CD4-positive, alpha-beta T cell (primary cell): ENCODE measurements around the gene SLC41A2. TPM values are rescaled to one million over a fixed set of nuclear protein-coding genes. Genes with fewer than 3 reads are reported as not detected.
A peak's percentile ranks its signal among the peaks of the same experiment; 100 is the strongest.

Experiments
- ATAC-seq: fragments of 200-7000 bp; cut with Tn5 transposase; one replicate; pipeline ENCODE4 v1.10.0; 2022; ENCODE audit warnings: mild to moderate bottlenecking; ENCODE audit not compliant: poor library complexity
- CTCF ChIA-PET: fragments of 350-600 bp; sonication (Branson Sonifier 250); formaldehyde crosslinking; loops from one replicate; lab custom pipeline; 2021; ENCODE audit warnings: antibody characterized with exemption, inconsistent platforms; lab: Charles Lee
- POLR2A ChIA-PET: fragments of 350-600 bp; sonication (Branson Sonifier 250); formaldehyde crosslinking; loops from one replicate; lab custom pipeline; 2021; ENCODE audit warnings: antibody characterized with exemption, inconsistent platforms; lab: Charles Lee
- DNase-seq, 14 experiments: peaks; one replicate each; pipeline ENCODE4 v3.0.0-alpha.2; 2013 to 2020; ENCODE audit warnings: mixed read lengths in 2 of 14
- H3K27ac ChIP-seq, 2 donors: one replicate each; pipeline versions ENCODE4 v1.5.1 to v1.7.0; 2013; ENCODE audit warnings: low read length in 2 of 2, low read depth in 1 of 2, mild to moderate bottlenecking in 1 of 2
- H3K27me3 ChIP-seq, 2 experiments: 1 replicate in 1 of 2; 2 replicates in 1 of 2; pipeline versions ENCODE4 v1.6.1 to v1.7.0; 2013; ENCODE audit warnings: low read length in 2 of 2, control low read depth in 1 of 2, mild to moderate bottlenecking in 1 of 2, moderate library complexity in 1 of 2; ENCODE audit not compliant: insufficient read depth in 2 of 2, control insufficient read depth in 1 of 2
- H3K36me3 ChIP-seq: one replicate; pipeline ENCODE4 v1.6.1; 2013; ENCODE audit warnings: low read length, control low read depth; ENCODE audit not compliant: insufficient read depth
- H3K4me1 ChIP-seq: one replicate; pipeline ENCODE4 v1.6.1; 2013; ENCODE audit warnings: low read length, control low read depth; ENCODE audit not compliant: insufficient read depth
- H3K4me3 ChIP-seq: one replicate; pipeline ENCODE4 v1.5.1; 2013; ENCODE audit warnings: mild to moderate bottlenecking, low read length, moderate library complexity
- H3K9me3 ChIP-seq, 2 experiments: 1 replicate in 1 of 2; 2 replicates in 1 of 2; pipeline versions ENCODE4 v1.6.1 to v1.7.0; 2013; ENCODE audit warnings: low read length in 2 of 2, mild to moderate bottlenecking in 2 of 2, control low read depth in 1 of 2, moderate library complexity in 1 of 2; ENCODE audit not compliant: control insufficient read depth in 1 of 2, insufficient read depth in 1 of 2
- H3K27ac Mint-ChIP-seq: one replicate; pipeline ENCODE4 v1.8.0; 2020; ENCODE audit warnings: mixed read lengths
- H3K27me3 Mint-ChIP-seq: one replicate; pipeline ENCODE4 v1.8.0; 2021; ENCODE audit warnings: mixed read lengths
- H3K36me3 Mint-ChIP-seq: one replicate; pipeline ENCODE4 v1.8.0; 2021; ENCODE audit warnings: low read depth, mixed read lengths
- H3K4me1 Mint-ChIP-seq: one replicate; pipeline ENCODE4 v1.8.0; 2021; ENCODE audit warnings: low read depth, mixed read lengths
- H3K4me3 Mint-ChIP-seq: one replicate; pipeline ENCODE4 v1.8.0; 2020; ENCODE audit warnings: mild to moderate bottlenecking, mixed read lengths
- H3K9me3 Mint-ChIP-seq: one replicate; pipeline ENCODE4 v1.8.0; 2020; ENCODE audit warnings: mixed read lengths
- intact Hi-C, 2 experiments: fragments of 100-400 bp; cut with DNase I in 1 of 2; cut with micrococcal nuclease in 1 of 2; formaldehyde crosslinking; loops; one replicate each; pipeline versions ENCODE4 v1.15.1 to v1.9.0; 2023 to 2025; cut with DNase I, micrococcal nuclease
- total RNA-seq, 174 experiments: library from RNA in 2 of 174; stranded (reverse) in 2 of 174; gene quantifications; one replicate each; pipeline ENCODE4 v1.2.3 and lab custom pipeline; 2021 to 2026
- TF ChIP-seq, protein P1 (sequence below): fragments of 200-600 bp; IDR thresholded peaks from one replicate; pipeline ENCODE4 v1.8.0; 2022; ENCODE audit warnings: antibody characterized with exemption, mild to moderate bottlenecking

The SLC41A2 gene
- total RNA-seq, 2 experiments from 2014 or later: 1.2 to 1.7 TPM

DNA sequence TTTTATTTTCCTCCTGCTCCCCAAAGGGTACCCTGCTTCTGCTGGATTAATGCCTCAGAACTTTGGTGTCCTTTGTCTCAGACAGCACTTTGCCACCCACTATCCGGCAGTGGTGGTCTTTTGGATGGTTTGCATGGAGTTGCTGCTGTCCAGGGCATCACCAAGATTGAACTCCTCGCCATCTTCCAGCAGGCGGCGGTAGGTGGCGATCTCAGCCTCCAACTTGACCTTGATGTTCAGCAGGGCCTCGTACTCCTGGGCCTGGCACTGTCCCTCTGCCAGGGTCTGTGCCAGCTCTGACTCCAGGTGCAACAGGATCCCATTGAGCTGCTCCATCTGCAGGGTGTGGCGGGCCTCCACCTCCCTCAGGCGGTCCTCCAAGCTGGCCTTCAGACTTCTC lies 18.6 kb upstream of the SLC41A2 start:
- Histone ChIP-seq H3K27ac (no peak overlapping the region), H3K27me3 (no peaks in the 10 kb centered on the region), H3K36me3 (no peaks in the 10 kb centered on the region), H3K4me3 (no peak overlapping the region), H3K9me3 (no peaks in the 10 kb centered on the region), H3K4me1 (no peaks in the 10 kb centered on the region)
- no peaks in the 10 kb centered on the region for H3K4me1 Mint-ChIP-seq
- H3K9me3 Mint-ChIP-seq: no peaks in the 10 kb centered on the region
- DNase-seq: no peak
- TF ChIP-seq, protein P1, sequence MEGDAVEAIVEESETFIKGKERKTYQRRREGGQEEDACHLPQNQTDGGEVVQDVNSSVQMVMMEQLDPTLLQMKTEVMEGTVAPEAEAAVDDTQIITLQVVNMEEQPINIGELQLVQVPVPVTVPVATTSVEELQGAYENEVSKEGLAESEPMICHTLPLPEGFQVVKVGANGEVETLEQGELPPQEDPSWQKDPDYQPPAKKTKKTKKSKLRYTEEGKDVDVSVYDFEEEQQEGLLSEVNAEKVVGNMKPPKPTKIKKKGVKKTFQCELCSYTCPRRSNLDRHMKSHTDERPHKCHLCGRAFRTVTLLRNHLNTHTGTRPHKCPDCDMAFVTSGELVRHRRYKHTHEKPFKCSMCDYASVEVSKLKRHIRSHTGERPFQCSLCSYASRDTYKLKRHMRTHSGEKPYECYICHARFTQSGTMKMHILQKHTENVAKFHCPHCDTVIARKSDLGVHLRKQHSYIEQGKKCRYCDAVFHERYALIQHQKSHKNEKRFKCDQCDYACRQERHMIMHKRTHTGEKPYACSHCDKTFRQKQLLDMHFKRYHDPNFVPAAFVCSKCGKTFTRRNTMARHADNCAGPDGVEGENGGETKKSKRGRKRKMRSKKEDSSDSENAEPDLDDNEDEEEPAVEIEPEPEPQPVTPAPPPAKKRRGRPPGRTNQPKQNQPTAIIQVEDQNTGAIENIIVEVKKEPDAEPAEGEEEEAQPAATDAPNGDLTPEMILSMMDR: no peak
- POLR2A ChIA-PET: no interaction called here
- no peak overlapping the region for H3K4me3 Mint-ChIP-seq
- CTCF ChIA-PET: interaction anchor here (0.5 kb wide), 1 partner anchor 415 kb away, joined by 3 read pairs; no protein-coding TSS in a partner anchor
- intact Hi-C loops: no loop called here
- no peak overlapping the region for H3K27ac Mint-ChIP-seq
- H3K27me3 Mint-ChIP-seq: no peaks in the 10 kb centered on the region
- no peaks in the 10 kb centered on the region for H3K36me3 Mint-ChIP-seq
- ATAC-seq: no peak

DNA sequence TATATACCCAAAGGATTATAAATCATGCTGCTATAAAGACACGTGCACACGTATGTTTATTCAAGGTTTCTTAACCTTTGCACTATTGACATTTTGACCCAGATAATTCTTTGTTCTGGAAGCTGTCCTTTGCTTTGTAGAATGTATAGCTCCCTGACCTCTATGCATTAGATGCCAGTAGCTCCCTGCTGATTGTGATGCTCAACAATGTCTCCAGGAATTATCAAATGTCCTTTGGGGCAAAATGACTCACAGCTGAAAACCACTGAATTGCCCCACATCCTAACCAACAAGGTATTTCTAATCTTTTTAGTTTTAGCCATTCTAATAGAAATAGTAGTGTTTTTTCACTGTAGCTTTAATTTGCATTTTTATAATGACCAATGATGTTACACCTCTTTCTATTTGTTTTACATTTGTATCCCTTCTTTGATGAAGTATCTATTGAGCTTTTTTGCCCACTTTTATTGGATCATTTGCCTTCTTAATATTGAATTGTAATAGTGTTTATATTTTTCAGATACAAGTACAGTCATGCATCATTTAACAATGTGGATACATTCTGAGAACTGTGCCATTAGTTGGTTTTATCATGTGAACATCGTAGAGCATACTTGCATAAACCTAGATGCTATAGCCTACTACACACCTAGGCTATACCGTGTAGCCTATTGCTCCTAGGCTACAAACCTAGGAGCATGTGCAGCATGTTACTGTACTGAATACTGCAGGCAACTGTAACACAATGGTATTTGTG lies 17.7 kb upstream of the SLC41A2 start:
- Histone ChIP-seq H3K36me3 (no peaks in the 10 kb centered on the region), H3K27ac (no peak overlapping the region), H3K4me3 (no peak overlapping the region), H3K27me3 (no peaks in the 10 kb centered on the region), H3K4me1 (no peaks in the 10 kb centered on the region), H3K9me3 (no peaks in the 10 kb centered on the region)
- intact Hi-C loops: no loop called here
- Mint-ChIP-seq H3K4me3 (no peak overlapping the region), H3K9me3 (no peaks in the 10 kb centered on the region), H3K27me3 (no peaks in the 10 kb centered on the region), H3K36me3 (no peaks in the 10 kb centered on the region), H3K4me1 (no peaks in the 10 kb centered on the region), H3K27ac (no peak overlapping the region)
- DNase-seq (peak in 1 of 14 experiments; percentile 19), ATAC-seq (no peak)
- CTCF ChIA-PET: no interaction called here
- TF ChIP-seq, protein P1: no peak
- POLR2A ChIA-PET: interaction anchor here (0.6 kb wide), 1 partner anchor 58 kb away, joined by 3 read pairs; no protein-coding TSS in a partner anchor

DNA sequence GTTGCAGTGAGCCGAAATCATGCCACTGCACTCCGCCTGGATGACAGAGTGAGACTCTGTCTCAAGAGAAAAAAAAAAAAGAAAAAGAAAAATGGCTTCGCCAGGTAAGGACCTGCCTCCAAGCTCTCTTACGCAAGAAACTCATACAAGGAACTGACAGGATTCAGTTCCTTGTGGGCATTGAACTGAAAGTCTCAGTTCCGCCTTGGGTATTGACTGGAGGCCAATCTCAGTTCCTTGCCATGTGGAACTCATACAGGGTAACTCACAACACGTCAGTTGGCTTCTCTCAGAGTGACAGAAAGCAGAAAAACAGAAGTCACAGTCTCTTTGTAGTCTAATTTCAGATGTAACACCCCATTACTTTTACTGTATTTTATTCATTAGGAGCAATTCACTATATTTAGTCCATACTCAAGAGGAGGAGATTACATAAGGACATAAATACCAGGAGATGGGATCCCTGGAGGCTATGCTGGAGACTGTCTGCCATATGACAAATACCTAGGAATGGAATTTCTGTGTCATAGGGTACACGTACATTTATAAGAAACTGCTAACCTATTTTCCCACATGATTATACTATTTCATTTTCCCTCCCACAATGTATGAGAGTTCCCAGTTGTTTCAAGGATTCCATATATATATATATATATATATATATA lies 16.7 kb upstream of the SLC41A2 start:
- peak in 3 of 14 experiments; percentile 28 to 61 (median 53) for DNase-seq
- Histone ChIP-seq H3K9me3 (no peaks in the 10 kb centered on the region), H3K36me3 (no peaks in the 10 kb centered on the region), H3K27me3 (no peaks in the 10 kb centered on the region), H3K27ac (no peak overlapping the region), H3K4me3 (no peak overlapping the region), H3K4me1 (no peaks in the 10 kb centered on the region)
- Mint-ChIP-seq H3K27me3 (no peaks in the 10 kb centered on the region), H3K9me3 (no peaks in the 10 kb centered on the region), H3K27ac (no peak overlapping the region), H3K36me3 (no peaks in the 10 kb centered on the region), H3K4me3 (no peak overlapping the region), H3K4me1 (no peaks in the 10 kb centered on the region)
- TF ChIP-seq, protein P1: no peak
- ATAC-seq: no peak
- CTCF ChIA-PET: no interaction called here
- POLR2A ChIA-PET: no interaction called here
- intact Hi-C loops: no loop called here
